ENCODE data around the gene IRX2.

DNA sequence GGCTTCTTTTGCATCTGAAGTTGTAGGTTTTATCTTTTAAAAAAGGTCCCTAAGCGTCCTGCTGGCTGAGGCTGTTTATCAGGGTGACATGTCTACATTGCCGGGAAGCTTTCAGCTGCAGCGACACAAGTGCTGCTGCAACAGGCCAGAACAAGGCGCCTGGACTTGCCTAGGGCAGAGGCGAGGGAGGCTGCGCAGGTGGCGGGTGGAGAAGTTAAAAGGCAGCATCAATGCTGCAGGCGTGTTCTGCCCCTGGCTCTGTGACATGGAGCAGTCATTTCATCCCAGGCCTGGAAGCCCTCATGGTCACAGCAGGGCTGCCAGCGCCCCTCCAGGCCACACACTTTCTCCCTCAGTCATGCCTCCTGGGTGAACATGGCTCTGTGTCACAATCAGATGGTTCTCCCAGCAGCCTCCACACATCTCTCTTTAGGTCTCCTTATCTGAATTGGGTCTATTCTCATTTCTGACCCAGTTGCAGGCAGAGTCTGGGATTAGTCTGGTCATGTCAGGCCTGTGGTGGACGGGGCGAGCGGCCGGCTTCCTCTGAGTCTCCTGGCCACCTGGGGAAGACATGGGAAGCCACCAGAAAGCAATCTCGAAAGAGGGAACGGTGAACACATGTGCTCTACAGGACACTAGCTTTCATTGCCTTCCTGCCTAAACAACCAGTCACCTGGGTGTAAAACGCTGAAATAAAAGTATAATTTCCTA lies 41.3 kb downstream of the IRX2 start:
- TF ChIP-seq, protein P1, sequence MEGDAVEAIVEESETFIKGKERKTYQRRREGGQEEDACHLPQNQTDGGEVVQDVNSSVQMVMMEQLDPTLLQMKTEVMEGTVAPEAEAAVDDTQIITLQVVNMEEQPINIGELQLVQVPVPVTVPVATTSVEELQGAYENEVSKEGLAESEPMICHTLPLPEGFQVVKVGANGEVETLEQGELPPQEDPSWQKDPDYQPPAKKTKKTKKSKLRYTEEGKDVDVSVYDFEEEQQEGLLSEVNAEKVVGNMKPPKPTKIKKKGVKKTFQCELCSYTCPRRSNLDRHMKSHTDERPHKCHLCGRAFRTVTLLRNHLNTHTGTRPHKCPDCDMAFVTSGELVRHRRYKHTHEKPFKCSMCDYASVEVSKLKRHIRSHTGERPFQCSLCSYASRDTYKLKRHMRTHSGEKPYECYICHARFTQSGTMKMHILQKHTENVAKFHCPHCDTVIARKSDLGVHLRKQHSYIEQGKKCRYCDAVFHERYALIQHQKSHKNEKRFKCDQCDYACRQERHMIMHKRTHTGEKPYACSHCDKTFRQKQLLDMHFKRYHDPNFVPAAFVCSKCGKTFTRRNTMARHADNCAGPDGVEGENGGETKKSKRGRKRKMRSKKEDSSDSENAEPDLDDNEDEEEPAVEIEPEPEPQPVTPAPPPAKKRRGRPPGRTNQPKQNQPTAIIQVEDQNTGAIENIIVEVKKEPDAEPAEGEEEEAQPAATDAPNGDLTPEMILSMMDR (IDR thresholded peaks at IDR 0.05; ENCODE audit: poor library complexity, severe bottlenecking): no peak
- TF ChIP-seq MXI1 (conservative IDR thresholded peaks at IDR 0.05; ENCODE audit: poor library complexity, severe bottlenecking) (no peak), EP300 (conservative IDR thresholded peaks at IDR 0.05; ENCODE audit: poor library complexity, severe bottlenecking) (no peak), POLR2AphosphoS5 (IDR thresholded peaks at IDR 0.05) (no peak), RAD21 (conservative IDR thresholded peaks at IDR 0.05) (no peak), SMC3 (conservative IDR thresholded peaks at IDR 0.05; ENCODE audit: poor library complexity) (no peak), EZH2 (IDR thresholded peaks at IDR 0.05; ENCODE audit: borderline replicate concordance, insufficient read depth, low read length, poor library complexity, severe bottlenecking) (no peak), TAF1 (IDR thresholded peaks at IDR 0.05; ENCODE audit: low read depth) (no peak)
- TF ChIP-seq, protein P2, sequence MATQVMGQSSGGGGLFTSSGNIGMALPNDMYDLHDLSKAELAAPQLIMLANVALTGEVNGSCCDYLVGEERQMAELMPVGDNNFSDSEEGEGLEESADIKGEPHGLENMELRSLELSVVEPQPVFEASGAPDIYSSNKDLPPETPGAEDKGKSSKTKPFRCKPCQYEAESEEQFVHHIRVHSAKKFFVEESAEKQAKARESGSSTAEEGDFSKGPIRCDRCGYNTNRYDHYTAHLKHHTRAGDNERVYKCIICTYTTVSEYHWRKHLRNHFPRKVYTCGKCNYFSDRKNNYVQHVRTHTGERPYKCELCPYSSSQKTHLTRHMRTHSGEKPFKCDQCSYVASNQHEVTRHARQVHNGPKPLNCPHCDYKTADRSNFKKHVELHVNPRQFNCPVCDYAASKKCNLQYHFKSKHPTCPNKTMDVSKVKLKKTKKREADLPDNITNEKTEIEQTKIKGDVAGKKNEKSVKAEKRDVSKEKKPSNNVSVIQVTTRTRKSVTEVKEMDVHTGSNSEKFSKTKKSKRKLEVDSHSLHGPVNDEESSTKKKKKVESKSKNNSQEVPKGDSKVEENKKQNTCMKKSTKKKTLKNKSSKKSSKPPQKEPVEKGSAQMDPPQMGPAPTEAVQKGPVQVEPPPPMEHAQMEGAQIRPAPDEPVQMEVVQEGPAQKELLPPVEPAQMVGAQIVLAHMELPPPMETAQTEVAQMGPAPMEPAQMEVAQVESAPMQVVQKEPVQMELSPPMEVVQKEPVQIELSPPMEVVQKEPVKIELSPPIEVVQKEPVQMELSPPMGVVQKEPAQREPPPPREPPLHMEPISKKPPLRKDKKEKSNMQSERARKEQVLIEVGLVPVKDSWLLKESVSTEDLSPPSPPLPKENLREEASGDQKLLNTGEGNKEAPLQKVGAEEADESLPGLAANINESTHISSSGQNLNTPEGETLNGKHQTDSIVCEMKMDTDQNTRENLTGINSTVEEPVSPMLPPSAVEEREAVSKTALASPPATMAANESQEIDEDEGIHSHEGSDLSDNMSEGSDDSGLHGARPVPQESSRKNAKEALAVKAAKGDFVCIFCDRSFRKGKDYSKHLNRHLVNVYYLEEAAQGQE (IDR thresholded peaks at IDR 0.05; ENCODE audit: borderline replicate concordance): no peak

Measured in neural cell (in vitro differentiated cells).